WERI-Rb-1 (cell line): Measurements from ENCODE around the gene CRAT.
A peak's percentile ranks its signal among the peaks of the same experiment; 100 is the strongest.
"Not testable (repeated sequence)": the region's sequence is repeated elsewhere in the genome, so short reads cannot be mapped to it uniquely, and the experiment has no call there.

Experiments
- DNase-seq: peaks from one replicate; pipeline ENCODE4 v3.0.0-alpha.2; 2020
- H3K27ac ChIP-seq: fragments of 250-450 bp; sonication (Bioruptor Pico); 2 replicates; pipeline ENCODE4 v1.5.1; 2020; ENCODE audit warnings: mild to moderate bottlenecking, moderate library complexity
- H3K27me3 ChIP-seq: fragments of 250-450 bp; sonication (Bioruptor Pico); 2 replicates; pipeline ENCODE4 v1.5.1; 2021; ENCODE audit warnings: mild to moderate bottlenecking, low read depth, moderate library complexity; ENCODE audit not compliant: insufficient read depth, severe bottlenecking
- H3K36me3 ChIP-seq: fragments of 250-450 bp; sonication (Bioruptor Pico); 2 replicates; pipeline ENCODE4 v1.5.1; 2020; ENCODE audit warnings: mild to moderate bottlenecking, moderate library complexity
- H3K4me3 ChIP-seq: 2 replicates; pipeline ENCODE4 v1.5.1; 2011; ENCODE audit warnings: low read depth, mild to moderate bottlenecking, control low read depth, low read length
- H3K9me3 ChIP-seq: fragments of 250-450 bp; sonication (Bioruptor Pico); 2 replicates; pipeline ENCODE4 v1.5.1; 2021; ENCODE audit warnings: mild to moderate bottlenecking, moderate library complexity; ENCODE audit not compliant: severe bottlenecking
- CTCF ChIP-seq: IDR thresholded peaks from 2 replicates; pipeline ENCODE4 v1.5.1; 2011; ENCODE audit warnings: low read depth, mild to moderate bottlenecking, control low read depth, inconsistent platforms, low read length

CRAT gene

GRCh38 chr9:129136446-129137035, 25.9 kb upstream of the CRAT start:
- TF ChIP-seq CTCF: no peak
- no peaks in the 10 kb centered on the region for H3K9me3 ChIP-seq
- no peak overlapping the region for H3K4me3 ChIP-seq
- no peak for DNase-seq
- no peaks in the 10 kb centered on the region for H3K27me3 ChIP-seq
- peaks cover 42% of the 10 kb centered on the region for H3K36me3 ChIP-seq
- no peak overlapping the region for H3K27ac ChIP-seq

GRCh38 chr9:129135476-129135875, 24.9 kb upstream of the CRAT start:
- peaks cover 52% of the 10 kb centered on the region for H3K36me3 ChIP-seq

GRCh38 chr9:129133082-129133481, 22.5 kb upstream of the CRAT start:
- no peak for DNase-seq

More at GRCh38 chr9:129135476-129135875, 24.9 kb upstream of the CRAT start:
- no peak for TF ChIP-seq CTCF
- H3K27me3 ChIP-seq: no peaks in the 10 kb centered on the region
- H3K27ac ChIP-seq: no peak overlapping the region
- H3K9me3 ChIP-seq: no peaks in the 10 kb centered on the region
- DNase-seq: no peak
- no peak overlapping the region for H3K4me3 ChIP-seq

GRCh38 chr9:129131300-129132145, 20.9 kb upstream of the CRAT start:
- TF ChIP-seq CTCF: peak; percentile 100
- Histone ChIP-seq H3K4me3 (no peak overlapping the region), H3K9me3 (no peaks in the 10 kb centered on the region), H3K27me3 (no peaks in the 10 kb centered on the region), H3K27ac (no peak overlapping the region; the same call in 1 of the 2 replicates), H3K36me3 (peaks cover 69% of the 10 kb centered on the region)
- peak; percentile 87 for DNase-seq

More at GRCh38 chr9:129133082-129133481, 22.5 kb upstream of the CRAT start:
- Histone ChIP-seq H3K36me3 (peaks cover 67% of the 10 kb centered on the region), H3K4me3 (no peak overlapping the region), H3K9me3 (no peaks in the 10 kb centered on the region), H3K27me3 (no peaks in the 10 kb centered on the region), H3K27ac (no peak overlapping the region)
- TF ChIP-seq CTCF: no peak

GRCh38 chr9:129130791-129131190, 20.2 kb upstream of the CRAT start:
- Histone ChIP-seq H3K27me3 (no peaks in the 10 kb centered on the region), H3K4me3 (no peak overlapping the region), H3K9me3 (no peaks in the 10 kb centered on the region), H3K27ac (no peak overlapping the region), H3K36me3 (peaks cover 68% of the 10 kb centered on the region)
- DNase-seq: no peak
- TF ChIP-seq CTCF: no peak

- not testable (repeated sequence) for H3K27ac ChIP-seq, H3K4me3 ChIP-seq, DNase-seq, H3K27me3 ChIP-seq, H3K9me3 ChIP-seq
- H3K36me3 ChIP-seq: peaks cover 69% of the 10 kb centered on the region
These were observed 19.7 kb upstream of the CRAT start for GRCh38 chr9:129130271-129130670.
